PFSK-1 (cell line): ENCODE data around the gene KRTAP5-7.

ENCODE experiments used
- SIN3A ChIP-seq: IDR thresholded peaks from 2 replicates; pipeline ENCODE4 v1.6.1; 2012; ENCODE audit warnings: mild to moderate bottlenecking, low read length, moderate library complexity, borderline replicate concordance; ENCODE audit not compliant: insufficient read depth
- TAF1 ChIP-seq: IDR thresholded peaks from 2 replicates; pipeline ENCODE4 v1.6.1; 2012; ENCODE audit warnings: low read length, control low read depth, borderline replicate concordance; ENCODE audit not compliant: insufficient read depth
- TF ChIP-seq, protein P1 (sequence below), 2 experiments: IDR thresholded peaks; 2 replicates each; pipeline versions ENCODE4 v1.6.1 to v1.8.0; 2011 to 2012; ENCODE audit warnings: low read depth in 2 of 2, low read length in 2 of 2, control low read depth in 1 of 2, inconsistent platforms in 1 of 2, mild to moderate bottlenecking in 1 of 2, moderate library complexity in 1 of 2; ENCODE audit not compliant: insufficient read depth in 1 of 2

- TF ChIP-seq TAF1 = no peak
- TF ChIP-seq, protein P1, sequence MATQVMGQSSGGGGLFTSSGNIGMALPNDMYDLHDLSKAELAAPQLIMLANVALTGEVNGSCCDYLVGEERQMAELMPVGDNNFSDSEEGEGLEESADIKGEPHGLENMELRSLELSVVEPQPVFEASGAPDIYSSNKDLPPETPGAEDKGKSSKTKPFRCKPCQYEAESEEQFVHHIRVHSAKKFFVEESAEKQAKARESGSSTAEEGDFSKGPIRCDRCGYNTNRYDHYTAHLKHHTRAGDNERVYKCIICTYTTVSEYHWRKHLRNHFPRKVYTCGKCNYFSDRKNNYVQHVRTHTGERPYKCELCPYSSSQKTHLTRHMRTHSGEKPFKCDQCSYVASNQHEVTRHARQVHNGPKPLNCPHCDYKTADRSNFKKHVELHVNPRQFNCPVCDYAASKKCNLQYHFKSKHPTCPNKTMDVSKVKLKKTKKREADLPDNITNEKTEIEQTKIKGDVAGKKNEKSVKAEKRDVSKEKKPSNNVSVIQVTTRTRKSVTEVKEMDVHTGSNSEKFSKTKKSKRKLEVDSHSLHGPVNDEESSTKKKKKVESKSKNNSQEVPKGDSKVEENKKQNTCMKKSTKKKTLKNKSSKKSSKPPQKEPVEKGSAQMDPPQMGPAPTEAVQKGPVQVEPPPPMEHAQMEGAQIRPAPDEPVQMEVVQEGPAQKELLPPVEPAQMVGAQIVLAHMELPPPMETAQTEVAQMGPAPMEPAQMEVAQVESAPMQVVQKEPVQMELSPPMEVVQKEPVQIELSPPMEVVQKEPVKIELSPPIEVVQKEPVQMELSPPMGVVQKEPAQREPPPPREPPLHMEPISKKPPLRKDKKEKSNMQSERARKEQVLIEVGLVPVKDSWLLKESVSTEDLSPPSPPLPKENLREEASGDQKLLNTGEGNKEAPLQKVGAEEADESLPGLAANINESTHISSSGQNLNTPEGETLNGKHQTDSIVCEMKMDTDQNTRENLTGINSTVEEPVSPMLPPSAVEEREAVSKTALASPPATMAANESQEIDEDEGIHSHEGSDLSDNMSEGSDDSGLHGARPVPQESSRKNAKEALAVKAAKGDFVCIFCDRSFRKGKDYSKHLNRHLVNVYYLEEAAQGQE (IDR thresholded peaks at IDR 0.05; ENCODE audit: insufficient read depth in 1 of 2, low read depth in 2 of 2, low read length in 2 of 2) = no peak
- TF ChIP-seq SIN3A = no peak
Observed at GRCh38 chr11:71568704-71569349, 41.8 kb downstream of the KRTAP5-7 start.
